Measurements from ENCODE around the gene CCDC74A.
"Not testable (repeated sequence)": the region's sequence is repeated elsewhere in the genome, so short reads cannot be mapped to it uniquely, and the experiment has no call there.

GRCh38 chr2:131483981-131484820 lies 43.5 kb upstream of the CCDC74A start:
- not testable (repeated sequence) for TF ChIP-seq CTCF (conservative IDR thresholded peaks at IDR 0.05; ENCODE audit: low read depth, low read length); EZH2 (IDR thresholded peaks at IDR 0.05; ENCODE audit: low read length, unreplicated experiment); EZH2phosphoT487 (IDR thresholded peaks at IDR 0.05; ENCODE audit: borderline replicate concordance, low read length)

Measured in PC-3 (cell line).